Stimulated activated CD4-positive, alpha-beta T cell treated with anti-CD3 and anti-CD28 coated beads, Interleukin-12 subunit alpha, Interleukin-12 subunit beta, amount 100 ng/mL, for 4 hours (primary cell): ENCODE results near the gene SRRM3.
"Not testable (repeated sequence)": the region's sequence is repeated elsewhere in the genome, so short reads cannot be mapped to it uniquely, and the experiment has no call there.

Experiments
- DNase-seq: peaks from one replicate; pipeline ENCODE4 v3.0.0-alpha.2; 2020

Gene SRRM3, protein sequence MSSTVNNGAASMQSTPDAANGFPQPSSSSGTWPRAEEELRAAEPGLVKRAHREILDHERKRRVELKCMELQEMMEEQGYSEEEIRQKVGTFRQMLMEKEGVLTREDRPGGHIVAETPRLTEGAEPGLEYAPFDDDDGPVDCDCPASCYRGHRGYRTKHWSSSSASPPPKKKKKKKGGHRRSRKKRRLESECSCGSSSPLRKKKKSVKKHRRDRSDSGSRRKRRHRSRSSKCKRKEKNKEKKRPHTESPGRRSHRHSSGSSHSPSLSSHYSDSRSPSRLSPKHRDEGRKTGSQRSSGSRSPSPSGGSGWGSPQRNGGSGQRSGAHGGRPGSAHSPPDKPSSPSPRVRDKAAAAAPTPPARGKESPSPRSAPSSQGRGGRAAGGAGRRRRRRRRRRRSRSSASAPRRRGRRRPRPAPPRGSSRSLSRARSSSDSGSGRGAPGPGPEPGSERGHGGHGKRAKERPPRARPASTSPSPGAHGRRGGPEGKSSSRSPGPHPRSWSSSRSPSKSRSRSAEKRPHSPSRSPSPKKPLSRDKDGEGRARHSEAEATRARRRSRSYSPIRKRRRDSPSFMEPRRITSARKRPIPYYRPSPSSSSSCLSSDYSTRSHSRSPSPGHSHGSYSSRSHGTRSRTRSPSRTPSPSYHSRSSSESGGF

DNA sequence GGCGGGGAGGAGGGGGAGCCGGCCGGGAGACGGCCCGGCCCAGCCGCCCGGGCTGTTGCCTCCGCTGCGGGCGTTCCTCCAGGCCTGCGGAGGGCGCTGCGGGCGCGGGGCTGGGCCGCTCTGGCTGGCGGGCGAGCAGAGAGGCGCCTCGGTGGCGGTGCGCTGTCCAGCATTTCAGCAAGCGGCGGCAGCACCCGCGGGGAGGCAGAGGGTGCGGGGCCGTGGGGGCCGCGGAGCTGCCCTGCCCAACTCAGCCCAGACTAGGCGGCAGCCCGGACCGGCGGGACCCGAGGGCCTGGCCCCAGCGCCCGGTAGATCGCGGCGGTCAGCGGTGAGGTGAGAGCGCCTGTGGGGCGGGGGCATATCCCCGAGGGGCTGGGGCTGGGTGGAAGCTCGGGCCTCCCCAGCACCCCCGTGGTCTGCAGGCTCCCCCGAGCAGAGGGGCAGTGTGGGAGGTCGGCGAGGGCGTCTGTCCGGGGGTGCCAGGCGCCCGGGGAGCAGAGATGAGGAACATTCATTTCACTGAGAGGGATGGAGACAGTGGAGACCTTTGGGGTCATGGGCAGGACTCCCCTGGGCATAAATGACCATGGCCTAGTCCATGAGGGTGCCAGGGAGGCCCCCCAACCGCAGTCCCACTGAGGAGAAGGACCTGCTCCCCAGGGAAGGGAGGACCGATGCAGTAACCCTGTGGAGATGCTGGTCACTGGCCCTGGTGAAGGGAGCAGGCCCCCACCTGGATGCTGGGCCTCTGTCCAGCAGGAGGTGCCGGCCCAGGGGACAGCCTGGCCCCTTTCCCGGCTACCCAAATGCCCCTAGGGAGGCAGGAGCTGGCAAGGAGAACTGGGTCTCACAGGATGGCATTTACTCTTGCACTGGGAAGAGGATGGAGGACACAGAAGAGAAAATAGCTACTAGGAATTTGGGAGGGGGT, at the start of gene SRRM3:
TSS of gene SRRM3 (plus strand) at position 165 of the 934 bp plus-strand sequence. CDS start 33,171 bp downstream, outside the sequence.
- DNase-seq: peak; percentile 84

DNA sequence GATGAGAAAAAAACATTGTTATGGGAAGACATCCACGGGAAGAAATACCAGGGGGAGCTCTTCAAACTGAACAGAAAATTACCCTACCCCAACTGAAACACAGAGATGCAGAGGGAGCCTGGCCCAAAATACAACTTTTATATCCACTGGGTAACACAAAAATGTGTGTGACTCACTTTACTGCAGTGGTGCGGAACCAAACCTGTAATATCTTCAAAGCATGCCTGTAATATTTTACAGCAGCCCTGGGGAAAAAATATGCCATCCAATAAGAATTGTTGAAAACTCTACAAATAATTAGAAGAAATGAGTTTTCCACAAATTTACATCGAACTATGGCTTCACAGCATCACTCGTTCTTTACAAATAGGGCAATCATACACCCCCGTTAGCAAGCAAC, 49.8 kb upstream of the SRRM3 start:
- DNase-seq: no peak

DNA sequence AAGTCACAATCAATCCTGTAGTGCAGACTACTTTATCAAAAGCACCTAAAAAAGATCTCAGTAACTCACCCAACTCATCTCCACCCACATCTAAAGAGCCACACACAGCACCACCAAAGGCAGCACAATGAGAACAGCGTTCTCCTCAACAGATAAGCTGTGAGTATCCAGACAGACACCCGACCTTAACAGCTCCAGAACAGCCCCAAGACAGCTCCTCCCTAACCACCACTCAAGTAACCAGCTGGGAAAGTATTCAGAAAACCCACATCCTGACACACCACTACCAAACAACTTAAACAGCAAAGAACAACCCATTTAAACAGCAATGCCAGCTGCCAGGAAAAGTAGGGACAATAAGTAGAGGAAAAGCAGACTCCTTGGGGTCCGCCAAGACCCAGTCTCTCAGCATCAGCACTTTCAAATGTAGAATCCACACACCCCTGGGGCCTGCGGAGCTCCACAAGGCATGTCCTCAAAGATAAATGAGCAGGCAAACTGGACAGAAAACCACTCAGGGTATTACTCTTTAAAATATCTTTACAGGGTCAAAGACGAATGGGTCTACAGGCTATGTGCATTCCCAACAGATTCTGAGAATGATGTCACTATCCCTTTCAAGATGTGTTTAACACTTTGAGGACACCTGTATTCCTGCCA, 48.0 kb upstream of the SRRM3 start:
- DNase-seq: not testable (repeated sequence)

DNA sequence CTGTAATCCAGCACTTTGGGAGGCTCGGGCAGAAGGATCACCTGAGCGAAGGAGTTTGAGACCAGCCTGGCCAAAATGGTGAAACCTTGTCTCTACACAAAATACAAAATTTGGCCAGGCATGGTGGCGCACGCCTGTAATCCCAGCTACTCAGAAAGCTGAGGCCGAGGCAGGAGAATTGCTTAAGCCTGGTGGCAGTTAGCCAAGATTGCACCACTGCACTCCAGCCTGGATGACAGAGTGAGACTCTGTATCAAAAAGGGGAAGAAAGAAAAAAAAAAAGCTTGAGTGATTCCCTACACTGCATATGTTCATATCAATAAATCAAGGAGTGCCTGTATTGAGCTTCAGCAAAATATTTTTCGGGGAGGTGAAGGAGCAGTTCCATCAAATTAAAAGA, 45.8 kb upstream of the SRRM3 start:
- no peak for DNase-seq

DNA sequence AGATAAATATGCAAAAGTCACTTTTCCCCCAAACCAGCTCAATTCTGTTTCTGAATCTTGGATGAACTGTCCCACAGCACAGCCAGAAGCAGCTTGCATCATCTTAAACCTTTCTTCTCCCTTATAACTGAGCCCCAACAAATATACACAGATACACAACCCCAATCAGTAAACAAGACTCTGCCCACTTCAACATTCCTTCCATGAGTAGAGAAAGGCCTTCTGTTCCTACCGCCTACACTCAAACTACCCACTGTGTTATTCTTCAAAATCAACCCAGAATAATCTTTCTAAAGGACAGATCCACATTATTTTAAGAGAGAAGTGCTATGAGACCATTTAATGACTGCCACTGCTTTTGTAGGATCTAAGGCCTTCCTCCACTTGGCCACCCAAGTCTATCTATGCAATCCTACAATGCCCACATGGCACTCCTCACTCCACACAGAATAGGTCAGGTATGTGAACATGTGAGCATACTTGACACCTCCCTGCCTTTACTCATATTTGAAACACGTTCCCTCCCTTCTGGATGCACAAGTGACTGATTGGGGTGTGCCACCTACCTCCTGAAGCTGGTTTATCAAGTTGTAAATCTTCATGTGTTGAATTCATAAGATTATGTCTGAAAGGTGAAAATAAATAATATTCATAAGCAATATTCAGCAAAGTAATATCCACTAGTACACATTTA, 44.6 kb upstream of the SRRM3 start:
- DNase-seq: not testable (repeated sequence)

DNA sequence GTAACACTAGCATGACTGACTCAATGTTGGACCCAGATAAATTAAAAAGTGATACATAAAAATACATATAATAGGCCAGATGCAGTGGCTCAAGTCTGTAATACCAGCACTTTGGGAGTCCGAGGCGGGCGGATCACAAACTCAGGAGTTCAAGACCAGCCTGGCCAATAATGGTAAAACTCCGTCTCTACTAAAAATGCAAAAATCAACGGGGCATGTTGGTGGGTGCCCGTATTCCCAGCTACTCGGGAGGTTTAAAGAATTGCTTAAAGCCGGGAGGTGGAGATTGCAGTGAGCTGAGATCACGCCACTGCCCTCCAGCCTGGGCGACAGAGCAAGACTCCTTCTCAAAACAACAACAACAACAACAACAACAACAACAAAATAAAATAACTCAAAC, 43.3 kb upstream of the SRRM3 start:
- not testable (repeated sequence) for DNase-seq

DNA sequence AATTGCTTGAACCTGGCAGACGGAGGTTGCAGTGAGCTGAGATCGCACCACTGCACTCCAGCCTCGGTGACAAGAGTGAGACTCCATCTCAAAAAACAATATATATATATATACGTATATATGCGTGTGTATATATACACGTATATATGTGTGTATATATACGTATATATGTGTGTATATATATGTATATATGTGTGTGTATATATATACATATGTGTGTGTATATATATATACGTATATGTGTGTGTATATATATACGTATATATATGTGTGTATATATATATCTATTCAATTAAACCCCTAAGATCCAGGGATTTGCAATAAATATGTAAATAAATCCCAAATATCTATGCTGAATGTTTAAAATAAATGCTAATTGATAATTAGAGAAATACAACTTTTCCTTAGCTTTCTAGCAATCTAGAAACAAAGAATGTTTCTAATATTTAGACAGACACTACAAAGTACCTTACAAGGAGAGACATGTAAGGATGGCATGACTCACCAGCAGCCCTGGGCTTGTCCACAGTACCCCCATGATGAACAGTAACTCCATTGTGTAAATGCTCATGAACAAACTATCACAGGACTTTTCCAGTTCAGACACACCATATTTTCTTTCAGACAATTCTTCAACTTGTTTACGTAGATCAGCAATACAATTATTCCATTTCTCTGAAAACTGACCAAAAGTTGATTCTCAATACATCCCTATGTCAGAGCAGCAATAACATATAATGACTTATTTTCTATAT, 39.1 kb upstream of the SRRM3 start:
- DNase-seq: not testable (repeated sequence)

DNA sequence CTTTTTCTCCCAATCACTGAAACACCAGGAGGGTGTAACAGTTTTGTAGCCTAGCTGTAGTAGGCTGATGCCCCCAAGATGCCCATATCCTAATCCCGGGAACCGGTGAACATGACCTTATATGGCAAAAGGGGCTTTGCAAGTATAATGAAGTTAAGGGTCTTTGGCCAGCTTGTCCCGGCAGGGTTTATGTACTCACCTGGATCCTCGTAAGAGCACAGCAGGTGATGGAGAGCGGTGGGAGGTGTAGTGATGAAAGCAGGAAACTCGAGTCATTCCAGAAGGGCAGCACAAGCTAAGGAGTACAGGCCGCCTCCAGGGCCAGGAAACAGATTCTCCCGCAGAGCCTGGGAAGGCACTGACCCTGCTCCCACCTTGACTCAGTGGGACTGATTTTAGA, 37.9 kb upstream of the SRRM3 start:
- DNase-seq: not testable (repeated sequence)

DNA sequence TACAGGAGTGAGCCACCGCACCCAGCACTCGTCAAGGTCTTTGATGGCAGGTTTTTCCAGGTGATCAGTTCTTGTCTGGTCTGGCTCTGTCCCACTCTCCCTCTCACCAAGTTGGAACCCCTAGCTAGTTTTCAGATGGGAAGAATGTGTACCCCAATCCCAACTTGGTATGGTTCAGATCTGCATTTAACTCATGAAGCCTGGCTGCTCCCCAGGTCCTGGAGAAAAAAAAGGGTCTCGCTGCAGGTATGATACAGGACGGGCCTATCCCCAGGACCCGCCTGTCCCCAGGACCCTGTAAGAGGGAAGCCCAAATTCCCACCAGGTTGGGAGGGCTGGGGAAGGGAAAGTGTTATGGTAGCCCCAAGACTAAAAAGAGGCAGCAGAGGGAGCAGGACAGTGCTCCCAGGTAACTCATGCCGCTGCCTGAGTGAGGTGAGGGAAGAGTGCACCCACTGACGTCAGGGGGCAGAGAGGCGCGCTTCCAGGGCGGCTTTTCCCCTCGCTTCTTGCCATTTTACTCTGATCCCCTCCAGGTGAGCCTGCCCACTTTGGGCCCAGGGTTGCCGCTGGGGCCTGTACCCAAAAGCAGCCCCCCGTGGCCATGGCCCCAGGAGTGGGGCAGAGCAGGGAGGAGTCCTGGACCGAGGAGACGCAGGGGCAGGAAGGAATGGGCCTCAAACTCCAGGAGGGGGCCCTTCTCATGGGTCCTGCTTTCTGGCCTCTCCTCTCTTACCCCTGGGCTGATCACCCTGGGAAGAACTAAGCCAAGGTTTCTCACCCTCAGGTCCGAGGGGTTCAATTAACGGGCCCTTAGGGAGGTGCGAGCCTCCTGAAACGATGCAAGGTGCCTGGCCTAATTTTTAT, 36.4 kb upstream of the SRRM3 start:
- no peak for DNase-seq

DNA sequence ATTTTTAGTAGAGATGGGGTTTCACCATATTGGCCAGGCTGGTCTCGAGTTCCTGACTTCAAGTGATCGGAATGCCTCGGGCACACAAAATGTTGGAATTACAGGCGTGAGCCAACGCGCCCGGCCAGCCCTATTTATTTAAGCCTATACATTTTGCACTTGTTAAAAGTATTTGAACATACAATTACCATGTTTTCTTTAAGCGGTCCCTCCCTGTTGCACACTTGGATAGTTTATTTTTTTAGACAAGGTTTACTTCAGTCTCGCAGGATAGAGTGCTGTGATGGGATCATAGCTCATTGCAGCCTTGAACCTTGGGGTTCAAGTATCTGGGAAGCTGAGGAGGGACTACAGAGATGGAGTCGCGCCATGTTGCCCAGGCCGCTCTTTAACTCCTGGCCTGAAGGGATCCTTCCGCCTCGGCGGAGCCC, 35.7 kb upstream of the SRRM3 start:
- DNase-seq: no peak

DNA sequence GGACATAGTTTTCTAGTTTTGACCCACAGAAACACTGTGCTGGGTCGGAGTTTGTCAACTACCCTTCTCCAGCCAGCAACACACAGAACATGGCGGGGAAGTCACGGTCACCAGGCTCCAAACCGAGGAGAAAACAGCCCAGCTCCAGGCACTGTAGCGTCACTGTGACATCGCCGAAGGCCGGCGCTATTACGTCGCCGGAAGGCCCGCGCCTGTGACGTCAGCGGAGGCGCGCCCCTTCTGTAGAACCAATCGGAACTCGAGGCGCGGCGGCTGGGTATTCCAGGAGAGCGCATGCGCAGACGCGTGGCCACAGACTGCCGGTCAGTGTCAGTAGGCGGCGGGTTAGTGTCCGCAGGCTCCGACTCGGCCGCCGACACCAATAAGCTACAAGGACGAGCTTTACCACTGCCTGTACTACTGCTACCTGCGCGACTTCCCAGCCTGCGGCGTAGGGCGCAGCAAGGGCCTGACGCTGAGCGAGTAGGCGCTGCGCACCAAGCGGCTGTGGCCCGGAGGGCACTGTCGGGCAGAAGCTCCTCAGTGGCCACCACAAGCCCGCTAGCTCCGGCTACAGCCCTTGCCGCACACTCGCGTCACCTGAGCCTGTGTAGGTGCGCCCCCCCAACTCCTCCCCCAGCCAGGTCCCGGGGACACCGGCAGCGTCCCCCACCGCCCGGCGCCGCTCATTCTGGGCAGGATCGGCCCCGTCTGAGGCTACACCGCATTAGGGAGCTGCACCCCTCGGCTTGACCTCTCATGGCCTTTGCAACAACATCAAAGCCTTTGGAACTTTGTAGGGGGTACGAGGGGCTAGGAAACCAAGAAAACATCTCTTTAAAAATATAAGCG, 35.1 kb upstream of the SRRM3 start:
- DNase-seq: peak; percentile 91

DNA sequence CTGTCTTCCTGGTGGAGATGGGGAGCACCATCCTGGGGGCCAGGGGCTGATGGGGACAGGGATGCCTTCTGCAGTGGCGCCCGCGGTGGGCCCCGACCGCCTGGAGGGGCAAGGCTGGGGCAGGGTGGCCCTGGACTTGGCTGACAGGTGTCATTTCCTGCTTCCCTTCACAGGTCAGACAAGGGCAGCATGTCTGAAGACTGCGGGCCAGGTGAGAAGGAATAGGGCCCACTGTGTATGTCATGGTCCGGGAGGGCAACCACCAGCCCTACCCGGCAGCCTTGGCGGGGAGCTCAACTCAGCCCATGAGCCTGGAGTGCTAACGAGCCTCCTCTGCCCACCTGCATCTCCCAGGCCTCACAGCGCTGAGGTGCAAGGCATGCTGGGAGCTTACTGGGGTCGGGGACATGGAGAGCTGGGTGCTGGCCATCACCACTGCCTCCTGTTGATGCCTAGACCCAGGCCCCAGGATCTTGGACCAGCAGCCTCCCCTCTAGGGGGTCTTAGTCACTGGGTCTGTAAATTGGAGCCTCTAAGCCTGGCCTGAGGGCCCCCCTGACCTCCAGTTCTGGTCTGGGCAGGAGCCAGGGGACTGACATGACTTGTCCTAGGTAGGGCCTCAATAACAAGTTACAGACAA, 28.0 kb upstream of the SRRM3 start:
- DNase-seq: no peak

DNA sequence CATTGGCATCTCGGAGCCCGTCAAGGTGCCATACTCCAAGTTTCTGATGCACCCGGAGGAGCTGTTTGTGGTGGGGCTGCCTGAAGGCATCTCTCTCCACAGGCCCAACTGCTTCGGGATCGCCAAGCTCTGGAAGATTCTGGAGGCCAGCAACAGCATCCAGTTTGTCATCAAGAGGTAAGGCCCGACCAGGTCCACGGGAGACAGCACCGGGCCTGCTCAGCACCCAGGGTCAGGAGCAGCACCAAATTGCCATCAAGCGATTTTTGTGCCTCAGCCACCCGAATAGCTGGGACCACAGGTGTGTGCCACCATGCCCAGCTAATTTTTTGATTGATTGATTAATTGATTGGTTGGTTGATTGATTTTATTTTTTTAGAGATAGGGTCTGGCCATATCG, 24.7 kb upstream of the SRRM3 start:
- DNase-seq: not testable (repeated sequence)

DNA sequence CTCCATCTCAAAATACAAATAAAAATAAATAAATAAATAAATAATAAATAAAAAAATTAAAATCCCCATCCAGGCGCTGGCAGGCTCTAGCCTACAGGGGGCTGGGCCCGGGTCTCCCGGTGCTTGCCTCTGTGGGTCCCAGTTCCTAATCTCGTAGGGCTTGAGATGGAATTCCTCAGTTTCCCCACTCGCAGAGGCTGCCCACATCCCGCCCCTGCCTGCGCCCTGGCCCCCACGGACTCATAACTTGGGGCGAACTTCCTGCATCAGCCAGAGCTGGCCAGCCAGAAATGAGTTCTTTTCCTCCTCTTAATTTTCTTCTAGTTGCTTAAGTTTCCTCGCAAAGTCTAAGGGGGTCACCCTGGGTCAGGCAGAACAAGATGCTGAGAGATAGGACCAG, 22.0 kb upstream of the SRRM3 start:
- DNase-seq: no peak

DNA sequence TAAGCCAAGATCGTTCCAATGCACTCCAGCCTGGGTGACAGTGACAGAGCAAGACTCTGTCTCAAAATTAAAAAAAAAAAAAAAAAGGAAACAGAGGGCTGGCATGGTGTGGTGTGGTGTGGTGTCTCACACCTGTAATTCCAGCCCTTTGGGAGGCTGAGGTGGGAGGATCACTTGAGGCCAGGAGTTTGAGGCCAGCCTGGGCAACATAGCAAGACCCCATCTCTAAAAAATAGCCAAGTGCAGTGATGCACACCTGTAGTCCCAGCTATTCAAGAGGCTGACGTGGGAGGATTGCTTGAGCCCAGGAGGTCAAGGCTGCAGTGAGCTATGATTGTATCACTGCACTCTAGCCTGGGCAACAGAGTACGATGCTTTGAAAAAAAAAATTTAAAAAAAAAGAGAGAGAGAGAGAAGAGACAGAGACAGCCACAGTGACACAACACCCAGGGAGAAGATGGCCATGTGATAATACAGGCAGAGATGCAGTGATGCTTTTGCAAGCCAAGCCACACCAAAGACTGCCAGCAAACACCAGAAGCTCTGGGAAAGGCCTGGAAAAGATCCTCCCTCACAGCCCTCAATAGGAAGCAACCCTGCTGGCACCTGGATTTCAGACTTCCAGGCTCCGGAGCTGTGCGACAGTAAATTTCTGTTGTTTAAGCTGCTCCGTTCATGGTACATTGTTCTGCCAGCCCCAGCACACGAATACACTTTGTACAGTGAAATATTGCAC, 19.3 kb upstream of the SRRM3 start:
- DNase-seq: no peak

DNA sequence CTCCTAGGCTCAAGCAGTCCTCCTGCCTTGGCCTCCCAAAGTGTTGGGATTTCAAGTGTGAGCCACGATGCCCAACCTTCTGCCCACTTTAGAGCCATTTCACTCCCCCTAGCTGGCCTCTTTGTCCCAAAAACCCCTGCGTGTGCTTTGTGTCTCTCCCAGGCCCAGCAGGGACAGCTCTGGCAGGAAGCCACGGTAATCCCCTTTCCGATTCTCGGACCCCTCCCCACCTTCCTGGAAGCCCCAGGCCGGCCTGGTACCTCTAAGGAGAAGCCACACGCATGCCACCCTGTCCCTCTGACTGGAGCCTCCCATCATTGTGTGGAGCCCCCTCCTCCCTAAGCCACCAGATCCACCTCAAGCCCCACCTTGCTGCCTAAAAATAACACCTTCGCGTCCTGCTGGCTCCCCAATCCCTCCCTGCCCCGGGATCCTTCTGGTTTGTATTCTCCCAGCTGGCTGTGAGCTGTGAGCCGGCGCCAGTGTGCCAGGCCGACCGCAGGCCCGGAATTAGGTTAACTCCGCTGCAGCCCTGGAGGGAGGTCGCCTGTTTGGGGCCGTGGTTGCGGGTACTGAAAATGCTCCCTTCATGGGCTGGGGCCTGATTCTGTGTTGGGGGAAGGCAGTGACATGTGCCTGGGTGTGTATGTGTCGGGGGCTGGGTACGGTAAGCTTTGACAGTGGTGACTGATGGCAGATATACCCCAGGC, 16.4 kb upstream of the SRRM3 start:
- no peak for DNase-seq

DNA sequence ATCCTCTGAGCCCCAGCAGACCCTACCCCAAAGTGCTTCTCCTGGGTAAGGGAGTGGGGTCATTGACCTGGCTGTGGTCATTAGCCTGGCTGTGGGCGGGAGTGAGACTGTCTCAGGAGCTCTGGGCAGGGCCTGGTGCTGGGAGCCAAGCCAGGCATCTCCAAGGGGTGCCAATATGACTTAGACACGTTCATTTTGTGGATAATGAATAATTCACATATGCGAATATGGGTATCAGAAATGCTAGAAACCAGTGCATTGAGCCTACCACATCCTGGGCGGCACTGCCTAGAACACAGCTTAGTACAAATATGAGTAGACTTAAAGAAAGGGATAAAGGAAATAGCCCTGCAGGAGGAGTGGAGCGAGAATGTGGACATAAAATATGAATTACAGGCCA, 14.4 kb upstream of the SRRM3 start:
- DNase-seq: no peak
